Peyer's patch (tissue), 4 donors: Measurements from ENCODE around the gene ANO2.

Experiments used
- CTCF ChIP-seq, 6 experiments: fragments of 450-650 bp in 4 of 6; fragments of 200-600 bp in 2 of 6; sonication (generic) in 1 of 6; IDR thresholded peaks; one replicate each; pipeline ENCODE4 v1.5.1; 2017 to 2019; ENCODE audit warnings: antibody characterized with exemption in 6 of 6, mild to moderate bottlenecking in 3 of 6, moderate library complexity in 1 of 6
- POLR2A ChIP-seq, 2 donors: fragments of 450-650 bp; IDR thresholded peaks; one replicate each; pipeline ENCODE4 v1.5.1; 2017; ENCODE audit warnings: antibody characterized with exemption in 2 of 2, mild to moderate bottlenecking in 2 of 2, moderate library complexity in 2 of 2

GRCh38 chr12:5590316-5590715 is 354.7 kb downstream of the ANO2 start:
- TF ChIP-seq CTCF (IDR thresholded peaks at IDR 0.05) (no peak), POLR2A (IDR thresholded peaks at IDR 0.05) (no peak)
